Stimulated activated naive CD4-positive, alpha-beta T cell treated with Interleukin-2 at 50 U/mL for 16 hours (primary cell): ENCODE data around the gene TYMP.
"Not testable (repeated sequence)": the region's sequence is repeated elsewhere in the genome, so short reads cannot be mapped to it uniquely, and the experiment has no call there.

Experiments
- DNase-seq: peaks from one replicate; lab custom pipeline; 2025; lab: John Stamatoyannopoulos, UW

The TYMP gene

GRCh38 chr22:50540381-50540780, 10.6 kb upstream of the TYMP start:
- DNase-seq: no peak

GRCh38 chr22:50537765-50538164, 8.0 kb upstream of the TYMP start:
- no peak for DNase-seq

GRCh38 chr22:50536226-50536625, 6.4 kb upstream of the TYMP start:
- no peak for DNase-seq

- DNase-seq: no peak
These were observed 5.3 kb upstream of the TYMP start for GRCh38 chr22:50535113-50535512.

- DNase-seq: not testable (repeated sequence)
These were observed 4.3 kb upstream of the TYMP start for GRCh38 chr22:50533856-50534711.

GRCh38 chr22:50532824-50533796, 3.3 kb upstream of the TYMP start:
- DNase-seq: no peak

- DNase-seq: no peak
These were observed 2.3 kb upstream of the TYMP start for GRCh38 chr22:50531962-50532674.

GRCh38 chr22:50531546-50531961, 1.7 kb upstream of the TYMP start:
- DNase-seq: peak; percentile 69

GRCh38 chr22:50530877-50531545, 1.2 kb upstream of the TYMP start:
- DNase-seq: peak; percentile 85

- no peak for DNase-seq
These were observed 716 bp upstream of the TYMP start for GRCh38 chr22:50530580-50530876.

- DNase-seq: no peak
These were observed 356 bp downstream of the TYMP start for GRCh38 chr22:50529416-50529896.

- no peak for DNase-seq
These were observed 963 bp downstream of the TYMP start for GRCh38 chr22:50528682-50529415.

- no peak for DNase-seq
These were observed 1.7 kb downstream of the TYMP start for GRCh38 chr22:50527921-50528681.

- peak; percentile 35 for DNase-seq
These were observed 2.7 kb downstream of the TYMP start for GRCh38 chr22:50526834-50527801.

- DNase-seq: peak; percentile 82
These were observed 3.5 kb downstream of the TYMP start for GRCh38 chr22:50526108-50526833.

- no peak for DNase-seq
These were observed 4.0 kb downstream of the TYMP start for GRCh38 chr22:50525858-50526107.

GRCh38 chr22:50525104-50525857, 4.5 kb downstream of the TYMP start, which contains the start of gene SCO2:
SCO2 (minus strand) TSS chr22:50525598; CDS start chr22:50524411, 1,187 bp downstream.
- peak; percentile 98 for DNase-seq

GRCh38 chr22:50524676-50525103, 5.1 kb downstream of the TYMP start:
- no peak for DNase-seq
